T-helper 1 cell treated with Interleukin-12 subunit alpha and Interleukin-12 subunit beta and Interleukin-4 antibody, amounts not matched to agents 30 μg/mL and 1 μg/mL, for 36 hours (primary cell): ENCODE results near the gene BPIFB2.

Experiments
- H3K27ac Mint-ChIP-seq: one replicate; pipeline ENCODE4 v1.8.0; 2021; ENCODE audit warnings: mild to moderate bottlenecking, mixed read lengths
- H3K27me3 Mint-ChIP-seq: one replicate; pipeline ENCODE4 v1.8.0; 2021; ENCODE audit warnings: low read depth, mixed read lengths
- H3K36me3 Mint-ChIP-seq: one replicate; pipeline ENCODE4 v1.8.0; 2021; ENCODE audit warnings: low read depth, mixed read lengths
- H3K4me1 Mint-ChIP-seq: one replicate; pipeline ENCODE4 v1.8.0; 2021; ENCODE audit warnings: low read depth, mixed read lengths
- H3K4me3 Mint-ChIP-seq: one replicate; pipeline ENCODE4 v1.8.0; 2021; ENCODE audit warnings: mild to moderate bottlenecking, moderate library complexity, mixed read lengths
- H3K9me3 Mint-ChIP-seq: one replicate; pipeline ENCODE4 v1.8.0; 2021; ENCODE audit warnings: mixed read lengths

Gene BPIFB2

GRCh38 chr20:33064572-33065287, 57.2 kb downstream of the BPIFB2 start:
- Mint-ChIP-seq H3K27ac (no peak overlapping the region), H3K36me3 (no peaks in the 10 kb centered on the region), H3K4me3 (no peak overlapping the region), H3K4me1 (no peaks in the 10 kb centered on the region), H3K9me3 (no peaks in the 10 kb centered on the region), H3K27me3 (no peaks in the 10 kb centered on the region)

DNA sequence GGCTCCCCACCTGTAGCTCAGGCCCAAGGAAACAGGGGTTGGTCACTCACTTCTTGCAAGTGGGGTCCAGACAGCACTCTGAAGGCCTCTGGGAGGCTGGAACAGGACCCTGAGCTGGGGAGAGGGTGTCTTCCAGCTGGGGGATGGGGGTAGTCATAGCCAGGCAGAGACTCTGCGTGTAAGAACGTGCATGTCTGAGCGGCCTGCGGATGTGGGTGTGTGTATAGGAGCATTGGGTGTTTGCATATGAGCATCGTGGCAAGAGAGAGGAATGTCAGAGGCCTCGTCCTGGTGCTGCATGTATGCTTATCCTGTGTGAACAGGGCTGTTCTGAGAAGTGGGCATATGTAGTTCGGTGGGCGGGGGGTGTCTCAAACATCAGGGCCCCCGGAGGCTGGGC, 58.3 kb downstream of the BPIFB2 start:
- H3K27me3 Mint-ChIP-seq, result no peaks in the 10 kb centered on the region
- no peak overlapping the region for H3K4me3 Mint-ChIP-seq
- no peaks in the 10 kb centered on the region for H3K4me1 Mint-ChIP-seq
- H3K27ac Mint-ChIP-seq, result no peak overlapping the region
- no peaks in the 10 kb centered on the region for H3K9me3 Mint-ChIP-seq
- H3K36me3 Mint-ChIP-seq, result no peaks in the 10 kb centered on the region

DNA sequence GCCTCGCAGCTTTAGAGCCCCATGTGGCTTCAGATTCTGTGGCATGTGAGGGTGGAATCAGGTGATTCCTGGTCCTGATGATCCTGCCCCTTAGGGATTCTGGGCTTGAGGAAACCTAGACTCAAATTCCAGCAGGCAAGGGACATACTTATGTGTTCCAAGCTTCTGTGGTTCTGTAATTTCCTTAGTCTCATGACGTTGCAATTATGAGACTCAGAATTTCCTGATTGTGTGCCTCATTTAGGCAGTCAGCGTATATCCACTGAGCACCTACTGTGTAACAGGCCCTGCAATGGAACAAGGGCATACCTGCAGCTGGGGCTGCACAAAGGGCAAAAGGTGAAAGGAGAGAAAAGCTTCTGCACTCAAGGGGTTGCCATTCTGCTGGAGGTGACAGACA, 60.3 kb downstream of the BPIFB2 start:
- H3K36me3 Mint-ChIP-seq, result no peaks in the 10 kb centered on the region
- no peaks in the 10 kb centered on the region for H3K9me3 Mint-ChIP-seq
- no peak overlapping the region for H3K27ac Mint-ChIP-seq
- H3K4me3 Mint-ChIP-seq, result no peak overlapping the region
- H3K27me3 Mint-ChIP-seq, result no peaks in the 10 kb centered on the region
- no peaks in the 10 kb centered on the region for H3K4me1 Mint-ChIP-seq

- no peaks in the 10 kb centered on the region for H3K9me3 Mint-ChIP-seq
- H3K4me3 Mint-ChIP-seq, result no peak overlapping the region
- H3K27me3 Mint-ChIP-seq, result no peaks in the 10 kb centered on the region
- H3K36me3 Mint-ChIP-seq, result no peaks in the 10 kb centered on the region
- H3K27ac Mint-ChIP-seq, result no peak overlapping the region
- H3K4me1 Mint-ChIP-seq, result no peaks in the 10 kb centered on the region
Measured at GRCh38 chr20:33068251-33068939, 60.9 kb downstream of the BPIFB2 start.

DNA sequence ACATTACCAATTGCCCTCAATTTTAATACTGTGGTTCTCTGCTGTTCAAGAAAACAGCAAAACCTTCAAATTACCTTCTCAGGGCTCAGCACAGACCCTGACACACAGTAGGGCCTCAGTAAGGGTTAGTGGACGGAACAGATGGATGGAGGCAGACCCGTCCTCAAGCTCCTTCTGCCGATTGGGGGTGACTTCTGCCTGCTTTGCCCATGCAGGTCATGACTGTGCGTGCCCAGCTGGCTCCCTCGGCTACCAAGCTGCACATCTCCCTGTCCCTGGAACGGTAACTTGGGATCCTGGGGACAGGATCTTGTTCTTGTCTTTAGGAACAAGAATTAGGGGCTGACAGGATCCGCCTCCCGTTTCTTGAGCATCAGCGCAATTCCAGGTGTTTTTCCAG, 62.2 kb downstream of the BPIFB2 start:
- Mint-ChIP-seq H3K27ac (no peak overlapping the region), H3K36me3 (no peaks in the 10 kb centered on the region)

GRCh38 chr20:33070111-33071053, 62.9 kb downstream of the BPIFB2 start:
- Mint-ChIP-seq H3K27me3 (no peaks in the 10 kb centered on the region), H3K4me1 (no peaks in the 10 kb centered on the region), H3K9me3 (no peaks in the 10 kb centered on the region), H3K36me3 (no peaks in the 10 kb centered on the region), H3K27ac (no peak overlapping the region), H3K4me3 (no peak overlapping the region)

More for the DNA sequence above, 62.2 kb downstream of the BPIFB2 start:
- H3K4me1 Mint-ChIP-seq, result no peaks in the 10 kb centered on the region
- no peaks in the 10 kb centered on the region for H3K27me3 Mint-ChIP-seq
- H3K4me3 Mint-ChIP-seq, result no peak overlapping the region
- no peaks in the 10 kb centered on the region for H3K9me3 Mint-ChIP-seq

- H3K4me1 Mint-ChIP-seq, result no peaks in the 10 kb centered on the region
- no peaks in the 10 kb centered on the region for H3K36me3 Mint-ChIP-seq
- no peaks in the 10 kb centered on the region for H3K9me3 Mint-ChIP-seq
- no peak overlapping the region for H3K4me3 Mint-ChIP-seq
- no peak overlapping the region for H3K27ac Mint-ChIP-seq
- H3K27me3 Mint-ChIP-seq, result no peaks in the 10 kb centered on the region
Measured at GRCh38 chr20:33071198-33071597, 63.7 kb downstream of the BPIFB2 start.

DNA sequence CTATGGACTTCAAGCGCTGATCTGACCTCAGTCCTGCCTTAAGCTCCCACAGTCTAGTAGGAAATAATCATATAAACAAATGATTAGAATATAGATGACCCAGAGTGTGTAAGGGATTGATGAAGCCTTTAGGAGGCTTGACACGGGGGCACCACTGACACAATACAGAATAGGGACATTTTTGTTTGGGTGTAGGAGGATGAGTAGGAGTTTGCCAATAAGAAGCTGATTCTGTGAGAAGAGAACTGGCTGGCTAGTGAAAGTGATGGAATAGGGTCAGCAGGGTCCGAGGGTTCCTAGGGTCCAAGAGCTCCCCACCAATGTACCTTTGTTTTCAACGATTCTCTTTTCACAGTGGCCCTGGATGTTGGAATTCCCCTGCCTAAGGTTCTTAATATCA, 64.9 kb downstream of the BPIFB2 start:
- H3K9me3 Mint-ChIP-seq, result no peaks in the 10 kb centered on the region
- no peak overlapping the region for H3K27ac Mint-ChIP-seq
- no peak overlapping the region for H3K4me3 Mint-ChIP-seq
- no peaks in the 10 kb centered on the region for H3K4me1 Mint-ChIP-seq
- no peaks in the 10 kb centered on the region for H3K27me3 Mint-ChIP-seq
- H3K36me3 Mint-ChIP-seq, result no peaks in the 10 kb centered on the region

- H3K27ac Mint-ChIP-seq, result no peak overlapping the region
- no peak overlapping the region for H3K4me3 Mint-ChIP-seq
- H3K4me1 Mint-ChIP-seq, result no peaks in the 10 kb centered on the region
- no peaks in the 10 kb centered on the region for H3K9me3 Mint-ChIP-seq
- no peaks in the 10 kb centered on the region for H3K36me3 Mint-ChIP-seq
- H3K27me3 Mint-ChIP-seq, result no peaks in the 10 kb centered on the region
Measured at GRCh38 chr20:33072813-33073212, 65.3 kb downstream of the BPIFB2 start.
